GM19193 (cell line): ENCODE data around the gene TRIOBP.

Source experiments
- POLR2A ChIP-seq: IDR thresholded peaks from 4 replicates; pipeline ENCODE4 v1.6.1; 2011; ENCODE audit not compliant: insufficient read depth, insufficient read length; ENCODE audit errors: extremely low read depth

Gene TRIOBP

DNA sequence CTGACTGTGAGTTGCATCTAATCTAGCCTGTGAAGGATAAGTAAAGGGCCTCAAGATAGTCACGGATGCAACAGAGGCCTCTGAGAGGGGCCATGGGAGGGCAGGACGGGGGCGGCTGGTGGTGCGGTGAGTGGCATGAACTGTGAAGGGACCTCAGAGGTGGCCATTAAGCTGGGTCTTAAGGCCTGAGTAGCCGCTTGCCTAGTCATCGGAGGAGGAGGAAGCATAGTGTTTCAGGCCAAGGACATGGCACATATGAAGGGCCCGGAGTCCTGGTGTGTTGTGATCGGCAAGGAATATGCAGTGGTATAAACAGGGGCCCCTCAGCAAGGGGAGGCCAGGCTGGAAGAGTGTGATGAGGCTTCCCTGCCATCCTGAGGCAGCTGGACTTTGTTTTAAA, 51.8 kb downstream of the TRIOBP start:
- no peak for TF ChIP-seq POLR2A

DNA sequence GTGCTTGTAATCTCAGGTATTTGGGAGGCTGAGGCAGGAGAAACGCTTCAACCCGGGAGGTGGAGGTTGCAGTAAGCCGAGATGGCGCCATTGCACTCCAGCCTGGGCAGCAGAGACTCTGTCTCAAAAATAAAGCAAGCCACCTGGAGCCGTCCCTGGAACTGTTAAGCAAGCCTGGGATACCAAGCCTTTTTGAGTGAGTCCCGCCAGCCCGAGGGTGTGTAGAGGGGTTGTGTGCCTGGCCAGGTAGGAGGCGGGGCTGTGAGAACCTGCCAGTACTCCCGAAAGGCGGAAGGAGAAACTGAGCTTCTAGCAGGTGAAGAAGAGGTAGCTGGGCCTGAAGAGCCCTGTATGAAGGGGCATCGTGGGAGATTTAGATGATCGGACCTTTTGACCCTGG, 52.4 kb downstream of the TRIOBP start:
- TF ChIP-seq POLR2A, result no peak

DNA sequence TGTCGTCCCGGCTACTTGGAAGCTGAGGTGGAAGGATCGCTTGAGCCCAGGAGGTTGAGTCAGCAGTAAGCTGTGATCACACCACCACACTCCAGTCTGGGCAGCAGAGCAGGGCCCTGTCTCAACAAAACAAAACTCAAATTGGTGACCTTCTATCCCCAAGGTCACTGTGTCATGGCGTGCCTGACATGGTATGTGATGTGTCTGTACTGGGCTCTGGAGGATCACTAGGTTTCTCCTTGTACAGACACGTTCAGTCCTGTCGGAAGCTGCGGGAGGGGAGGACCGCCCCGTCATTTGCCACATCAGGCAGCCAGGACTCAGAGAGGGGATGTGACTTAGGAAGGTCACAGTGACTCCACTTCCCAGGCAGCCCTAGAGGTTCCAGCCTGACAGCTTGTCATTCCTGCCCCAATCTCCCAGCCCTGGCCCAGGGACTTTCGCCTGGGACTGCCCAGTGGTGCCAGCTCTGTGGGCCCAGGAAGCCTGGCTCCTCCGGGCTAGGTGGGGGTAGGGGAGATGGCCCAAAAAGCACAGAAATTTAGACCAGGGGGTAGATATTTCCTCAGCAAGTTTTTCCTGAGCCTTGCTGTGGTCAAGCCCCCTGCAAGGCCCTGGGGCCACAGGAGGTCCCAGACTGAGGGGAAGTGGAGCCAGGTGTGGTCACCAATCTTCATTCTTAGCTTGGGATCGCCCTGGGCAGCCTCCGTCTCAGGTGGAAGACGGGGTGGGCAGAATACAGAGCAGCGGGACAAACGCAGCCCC, 53.2 kb downstream of the TRIOBP start:
- no peak for TF ChIP-seq POLR2A

- TF ChIP-seq POLR2A, result no peak
Measured at GRCh38 chr22:37750596-37751162, 53.8 kb downstream of the TRIOBP start.

GRCh38 chr22:37751449-37752188, 54.8 kb downstream of the TRIOBP start:
- no peak for TF ChIP-seq POLR2A

DNA sequence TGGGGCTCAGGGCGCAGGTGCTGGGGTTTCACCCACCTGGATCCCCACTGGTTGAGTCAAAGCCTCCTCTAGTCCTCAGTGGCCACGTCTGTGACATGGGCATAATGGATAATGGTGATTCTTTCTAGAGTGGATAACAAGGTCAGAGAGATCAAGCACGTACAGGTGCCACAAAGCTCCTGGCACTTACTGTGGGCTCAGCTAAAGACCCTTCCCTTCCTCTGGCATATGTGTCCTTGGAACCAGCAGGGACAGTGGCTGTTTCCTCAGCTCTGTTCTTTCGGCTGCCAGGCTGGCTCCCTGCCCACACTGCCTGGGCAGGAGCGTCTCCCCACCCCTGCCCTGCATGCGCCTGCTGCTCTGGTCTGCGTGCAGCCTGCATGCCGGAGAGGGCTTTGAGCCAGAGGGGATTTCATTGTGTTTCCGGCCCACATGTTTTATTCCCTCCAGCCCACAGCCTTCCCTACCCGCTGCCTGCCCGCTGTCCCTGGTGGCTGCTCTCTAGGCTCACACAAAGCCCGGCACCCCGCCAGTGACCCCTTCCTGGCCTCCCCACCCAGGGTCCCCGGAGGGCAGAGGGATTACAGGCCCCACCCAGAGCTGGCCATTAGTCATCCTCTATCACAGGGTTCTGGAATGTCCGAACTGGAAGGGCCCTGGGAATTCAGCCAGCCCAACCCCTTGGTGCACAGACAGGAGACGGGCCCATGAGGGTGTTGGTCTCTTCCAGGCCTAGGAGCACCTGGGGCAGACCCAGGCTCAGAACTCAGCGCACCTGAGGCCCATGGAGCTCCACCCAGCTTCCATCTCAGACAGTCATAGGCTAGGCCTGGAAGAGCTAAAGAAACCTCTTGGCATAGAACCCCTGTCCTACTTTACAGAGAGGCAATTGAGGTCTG, 55.6 kb downstream of the TRIOBP start:
- no peak for TF ChIP-seq POLR2A

DNA sequence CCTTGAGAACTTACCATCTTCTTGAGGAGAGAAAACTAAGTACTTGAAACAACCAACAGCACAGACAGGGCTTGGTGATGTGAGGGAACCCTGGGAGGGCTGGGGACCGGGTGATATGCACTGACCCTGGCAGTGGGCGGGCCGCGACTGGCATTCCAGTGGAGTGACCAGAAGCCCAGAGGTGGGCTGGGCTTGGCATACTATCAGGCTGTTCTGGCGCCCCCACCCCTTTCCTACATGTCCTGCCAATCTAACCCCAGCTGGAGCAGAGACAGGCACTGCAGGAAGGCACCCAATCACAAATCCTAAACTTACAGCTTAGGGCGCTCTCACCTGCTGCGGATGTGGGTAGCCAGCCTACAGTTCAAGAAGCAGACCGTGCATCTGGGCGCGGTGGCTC, 56.9 kb downstream of the TRIOBP start:
- TF ChIP-seq POLR2A, result no peak

DNA sequence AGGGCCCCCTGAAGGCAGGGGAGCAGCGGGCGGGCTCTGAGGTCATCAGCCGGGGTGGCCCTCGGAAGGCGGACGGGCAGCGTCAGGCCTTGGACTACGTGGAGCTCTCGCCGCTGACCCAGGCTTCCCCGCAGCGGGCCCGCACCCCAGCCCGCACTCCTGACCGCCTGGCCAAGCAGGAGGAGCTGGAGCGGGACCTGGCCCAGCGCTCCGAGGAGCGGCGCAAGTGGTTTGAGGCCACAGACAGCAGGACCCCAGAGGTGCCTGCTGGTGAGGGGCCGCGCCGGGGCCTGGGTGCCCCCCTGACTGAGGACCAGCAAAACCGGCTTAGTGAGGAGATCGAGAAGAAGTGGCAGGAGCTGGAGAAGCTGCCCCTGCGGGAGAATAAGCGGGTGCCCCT, 60.8 kb downstream of the TRIOBP start:
- TF ChIP-seq POLR2A, result no peak

DNA sequence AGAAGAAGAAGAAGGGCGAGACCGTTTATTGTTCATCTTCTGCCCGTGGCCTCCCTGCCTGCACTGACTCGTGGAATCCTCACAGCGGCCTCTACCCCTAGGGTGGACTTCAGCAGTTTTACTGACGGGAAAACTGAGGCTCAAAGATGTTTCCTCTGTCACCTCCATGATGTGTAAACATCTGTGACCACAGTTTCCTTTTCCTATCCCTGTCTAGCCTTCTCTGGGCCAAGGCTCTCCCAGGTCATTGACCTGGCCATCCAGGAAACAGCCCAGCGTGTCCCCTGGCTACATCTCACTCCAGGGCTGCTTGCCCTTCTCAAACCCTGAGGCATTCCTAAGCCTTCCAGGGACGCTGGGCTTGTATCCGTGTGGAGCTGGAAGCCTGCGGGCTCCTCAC, 61.8 kb downstream of the TRIOBP start:
- TF ChIP-seq POLR2A, result no peak

GRCh38 chr22:37759281-37759680, 62.4 kb downstream of the TRIOBP start:
- no peak for TF ChIP-seq POLR2A

- no peak for TF ChIP-seq POLR2A
Measured at GRCh38 chr22:37760152-37760551, 63.3 kb downstream of the TRIOBP start.

- no peak for TF ChIP-seq POLR2A
Measured at GRCh38 chr22:37762389-37762836, 65.6 kb downstream of the TRIOBP start.

GRCh38 chr22:37763012-37763411, 66.2 kb downstream of the TRIOBP start:
- TF ChIP-seq POLR2A, result no peak

- no peak for TF ChIP-seq POLR2A
Measured at GRCh38 chr22:37763652-37764051, 66.8 kb downstream of the TRIOBP start.

DNA sequence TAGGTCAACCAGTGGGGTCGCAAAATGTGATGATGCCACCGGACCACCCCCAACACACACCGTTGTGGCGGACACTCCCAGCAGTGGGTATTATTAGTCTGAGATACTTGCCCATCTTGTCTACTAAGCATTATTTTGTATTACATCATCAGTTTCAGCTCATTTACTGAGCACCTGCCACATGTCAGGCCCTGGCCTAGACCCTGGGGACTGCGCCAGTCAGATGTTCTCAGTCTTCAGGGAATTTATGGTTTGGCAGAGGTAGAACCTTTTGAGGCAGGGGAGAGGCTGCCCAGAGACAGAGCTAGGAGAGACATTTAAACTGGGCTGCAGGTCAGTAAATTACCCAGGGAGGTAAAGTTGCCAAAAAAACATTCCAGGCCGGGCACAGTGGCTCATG, 67.8 kb downstream of the TRIOBP start:
- TF ChIP-seq POLR2A, result no peak

GRCh38 chr22:37765498-37765897, 68.7 kb downstream of the TRIOBP start:
- TF ChIP-seq POLR2A, result no peak
